ENCODE results near the gene NDUFAF4. TPM values are rescaled to one million over a fixed set of nuclear protein-coding genes. Genes with fewer than 3 reads are reported as not detected.

Gene NDUFAF4
- total and polyA plus RNA-seq, 8 donors = 2.9 to 30.1 (median 11.0) TPM

GRCh38 chr6:96872976-96873375, 24.7 kb downstream of the NDUFAF4 start:
- 76 to 97% (median 90%) methylated on average over 1 of the region's 1 CpG for WGBS, 5 donors
- TF ChIP-seq POLR2AphosphoS5 (IDR thresholded peaks at IDR 0.05) = no peak
- TF ChIP-seq POLR2A (IDR thresholded peaks at IDR 0.05) = no peak
- TF ChIP-seq EP300 (IDR thresholded peaks at IDR 0.05) = no peak
- no peak for TF ChIP-seq CTCF (IDR thresholded peaks at IDR 0.05)
- intact Hi-C loops (cut with DNase I; ENCODE audit: low total_unique reads) = no loop called here

GRCh38 chr6:96865055-96865405, 32.7 kb downstream of the NDUFAF4 start:
- H3K4me1 ChIP-seq = no peaks in the 10 kb centered on the region
- no peaks in the 10 kb centered on the region for H3K36me3 ChIP-seq
- no peaks in the 10 kb centered on the region for H3K9me3 ChIP-seq
- H3K4me3 ChIP-seq = no peak overlapping the region
- TF ChIP-seq EP300 (IDR thresholded peaks at IDR 0.05) = no peak
- TF ChIP-seq POLR2A (IDR thresholded peaks at IDR 0.05) = no peak
- no peak for TF ChIP-seq POLR2AphosphoS5 (IDR thresholded peaks at IDR 0.05)
- TF ChIP-seq CTCF (IDR thresholded peaks at IDR 0.05) = no peak
- H3K27ac ChIP-seq = no peak overlapping the region
- 72 to 88% (median 84%) methylated on average over 3 of the region's 3 CpGs for WGBS, 5 donors
- H3K27me3 ChIP-seq = no peaks in the 10 kb centered on the region
- no peak for DNase-seq
- intact Hi-C loops (cut with DNase I; ENCODE audit: low total_unique reads) = no loop called here

More at GRCh38 chr6:96872976-96873375, 24.7 kb downstream of the NDUFAF4 start:
- H3K9me3 ChIP-seq = no peaks in the 10 kb centered on the region
- DNase-seq = no peak
- no peaks in the 10 kb centered on the region for H3K36me3 ChIP-seq
- no peaks in the 10 kb centered on the region for H3K4me1 ChIP-seq
- no peaks in the 10 kb centered on the region for H3K27me3 ChIP-seq
- no peak overlapping the region for H3K4me3 ChIP-seq
- H3K27ac ChIP-seq = no peak overlapping the region

- Histone ChIP-seq H3K36me3 (no peaks in the 10 kb centered on the region), H3K4me3 (no peak overlapping the region), H3K9me3 (no peaks in the 10 kb centered on the region), H3K4me1 (no peaks in the 10 kb centered on the region), H3K27me3 (no peaks in the 10 kb centered on the region), H3K27ac (no peak overlapping the region)
- intact Hi-C loops (cut with DNase I; ENCODE audit: low total_unique reads) = no loop called here
- peak in 1 of 2 donors; percentile 51 for DNase-seq
- 26 to 76% (median 62%) methylated on average over 3 of the region's 3 CpGs for WGBS, 5 donors
- TF ChIP-seq POLR2AphosphoS5 (IDR thresholded peaks at IDR 0.05) = no peak
- no peak for TF ChIP-seq CTCF (IDR thresholded peaks at IDR 0.05)
- TF ChIP-seq POLR2A (IDR thresholded peaks at IDR 0.05) = no peak
- TF ChIP-seq EP300 (IDR thresholded peaks at IDR 0.05) = no peak
Measured at GRCh38 chr6:96864216-96865054, 33.3 kb downstream of the NDUFAF4 start.

- no peak for DNase-seq
- Histone ChIP-seq H3K4me3 (no peak overlapping the region), H3K27ac (no peak overlapping the region), H3K36me3 (no peaks in the 10 kb centered on the region), H3K4me1 (no peaks in the 10 kb centered on the region), H3K27me3 (no peaks in the 10 kb centered on the region), H3K9me3 (no peaks in the 10 kb centered on the region)
- TF ChIP-seq POLR2A (IDR thresholded peaks at IDR 0.05) = no peak
- no peak for TF ChIP-seq POLR2AphosphoS5 (IDR thresholded peaks at IDR 0.05)
- TF ChIP-seq EP300 (IDR thresholded peaks at IDR 0.05) = no peak
- no peak for TF ChIP-seq CTCF (IDR thresholded peaks at IDR 0.05)
- intact Hi-C loops (cut with DNase I; ENCODE audit: low total_unique reads) = no loop called here
- 46 to 59% (median 56%) methylated on average over 1 of the region's 1 CpG for WGBS, 5 donors
Measured at GRCh38 chr6:96862560-96862959, 35.1 kb downstream of the NDUFAF4 start.

All from stomach (tissue), 9 donors.